ENCODE data around the gene SUMO3.

GRCh38 chr21:44765231-44766013, 52.4 kb downstream of the SUMO3 start:
- no peak for TF ChIP-seq CTCF (conservative IDR thresholded peaks at IDR 0.05 in 1 of 2, IDR thresholded peaks at IDR 0.05 in 1 of 2; ENCODE audit: low read depth in 1 of 2, low read length in 2 of 2)
- no peak for TF ChIP-seq EZH2 (IDR thresholded peaks at IDR 0.05; ENCODE audit: low read length, missing control alignments)

All from fibroblast of lung (primary cell).